Erythroblast (primary cell): ENCODE results near the gene TPCN2.

Experiments
- GATA1 ChIP-seq: IDR thresholded peaks from 2 replicates; pipeline ENCODE4 v1.6.1; 2011; ENCODE audit warnings: low read depth, mild to moderate bottlenecking, control low read depth, low read length, moderate library complexity
- POLR2A ChIP-seq: IDR thresholded peaks from 2 replicates; pipeline ENCODE4 v1.6.1; 2011; ENCODE audit warnings: mild to moderate bottlenecking, low read length

GRCh38 chr11:69059429-69059828 lies 10.7 kb downstream of the TPCN2 start:
- TF ChIP-seq POLR2A, result no peak
- no peak for TF ChIP-seq GATA1
